Glutamatergic neuron (in vitro differentiated cells): ENCODE data around the gene FGFRL1. TPM values are rescaled to one million over a fixed set of nuclear protein-coding genes. Genes with fewer than 3 reads are reported as not detected.

Experiments used
- DNase-seq: peaks from one replicate; pipeline ENCODE4 v3.0.0; 2022
- H3K27ac Mint-ChIP-seq: one replicate; pipeline ENCODE4 v1.8.0; 2020; ENCODE audit warnings: mild to moderate bottlenecking, mixed read lengths, inconsistent platforms; ENCODE audit not compliant: unreplicated experiment
- H3K27me3 Mint-ChIP-seq: one replicate; pipeline ENCODE4 v1.8.0; 2020; ENCODE audit warnings: mild to moderate bottlenecking, moderate library complexity, mixed read lengths, inconsistent platforms; ENCODE audit not compliant: unreplicated experiment
- H3K36me3 Mint-ChIP-seq: one replicate; pipeline ENCODE4 v1.8.0; 2020; ENCODE audit warnings: mild to moderate bottlenecking, mixed read lengths, inconsistent platforms; ENCODE audit not compliant: unreplicated experiment
- H3K4me1 Mint-ChIP-seq: one replicate; pipeline ENCODE4 v1.8.0; 2020; ENCODE audit warnings: mild to moderate bottlenecking, low read depth, mixed read lengths, inconsistent platforms; ENCODE audit not compliant: unreplicated experiment
- H3K4me3 Mint-ChIP-seq: one replicate; pipeline ENCODE4 v1.8.0; 2020; ENCODE audit warnings: mild to moderate bottlenecking, mixed read lengths, inconsistent platforms; ENCODE audit not compliant: unreplicated experiment
- H3K9me3 Mint-ChIP-seq: one replicate; pipeline ENCODE4 v1.8.0; 2020; ENCODE audit warnings: mild to moderate bottlenecking, moderate library complexity, mixed read lengths, inconsistent platforms; ENCODE audit not compliant: unreplicated experiment
- total RNA-seq: library from RNA; stranded (reverse); fragmentation: NEBNext Ultra II Directional; extraction: Animal tissue kit (Norgen Biotek cat#: 25700); gene quantifications from one replicate; pipeline ENCODE4 v1.2.1, GENCODE V29; 2021; ENCODE audit not compliant: unreplicated experiment
- TF ChIP-seq, protein P1 (sequence below): fragments of 200-600 bp; sonication (generic); IDR thresholded peaks from one replicate; pipeline ENCODE4 v1.5.0; 2021; ENCODE audit not compliant: partially characterized antibody, unreplicated experiment

The FGFRL1 gene
- total RNA-seq, 1 donor from 2014 or later, result 20.9 TPM

DNA sequence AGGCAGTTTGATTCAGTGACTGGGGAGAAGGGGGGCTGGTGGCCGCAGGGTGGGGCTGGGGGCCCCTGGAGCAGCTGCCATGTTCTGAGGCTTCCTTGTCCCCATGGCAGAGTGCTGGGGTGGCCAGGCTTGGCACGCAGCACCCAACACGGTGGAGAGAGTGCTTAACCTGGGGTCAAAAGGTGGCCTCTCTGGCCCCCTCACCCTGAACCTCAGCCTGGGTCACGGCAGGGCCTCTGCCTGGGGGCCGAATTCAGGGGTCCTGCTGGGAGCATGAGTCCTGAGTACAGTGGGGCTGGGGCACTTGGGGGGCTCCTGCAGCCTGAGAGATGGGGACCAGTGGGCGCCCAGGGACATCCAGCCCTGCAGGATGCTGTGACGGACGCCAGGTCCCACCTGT lies 19.9 kb downstream of the FGFRL1 start:
- Mint-ChIP-seq H3K27ac (no peak overlapping the region), H3K4me1 (peaks cover 1% of the 10 kb centered on the region)

DNA sequence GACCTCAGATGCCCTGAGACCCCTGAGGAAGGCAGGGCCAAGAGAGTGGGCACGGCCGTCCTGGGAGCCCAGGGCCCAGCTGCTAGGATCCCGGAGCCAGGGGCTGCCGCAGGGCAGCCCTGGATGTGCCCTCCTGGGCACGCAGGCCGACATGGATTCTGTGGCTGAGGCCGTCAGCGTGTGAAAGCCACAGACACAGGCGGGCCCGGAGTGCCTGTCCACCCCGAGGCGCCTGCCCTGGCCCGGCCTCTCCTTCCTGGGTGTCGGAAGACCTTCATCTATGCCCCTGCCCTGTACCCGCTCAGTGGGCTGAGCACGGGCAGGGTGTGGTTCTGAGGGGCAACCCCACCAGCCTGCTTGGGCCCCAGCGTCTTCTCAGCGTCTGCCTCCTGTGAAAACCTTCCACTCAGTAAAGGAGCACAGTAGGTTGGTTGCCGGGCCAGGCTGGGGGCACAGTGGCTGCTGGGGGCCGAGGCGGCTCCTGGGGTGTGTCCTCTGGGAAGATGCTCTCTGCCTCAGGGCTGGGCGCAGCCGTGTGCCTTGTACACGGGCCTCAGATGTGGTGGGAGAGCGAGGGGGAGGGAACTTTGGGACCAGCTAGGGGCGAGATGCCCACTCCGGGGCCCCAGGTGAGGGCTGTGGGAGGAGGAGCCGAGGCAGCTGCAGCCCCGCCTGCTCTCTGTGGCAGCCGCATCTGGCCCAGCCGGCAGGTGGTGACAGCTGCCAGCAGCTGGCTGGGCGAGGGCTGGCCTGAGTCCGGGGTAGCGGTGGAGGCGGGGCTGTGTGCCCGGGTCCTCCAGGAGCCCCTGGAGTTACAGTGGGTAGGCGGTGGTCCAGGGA lies 20.8 kb downstream of the FGFRL1 start:
- H3K36me3 Mint-ChIP-seq, result no peaks in the 10 kb centered on the region
- peaks cover 1% of the 10 kb centered on the region for H3K4me1 Mint-ChIP-seq
- TF ChIP-seq, protein P1, sequence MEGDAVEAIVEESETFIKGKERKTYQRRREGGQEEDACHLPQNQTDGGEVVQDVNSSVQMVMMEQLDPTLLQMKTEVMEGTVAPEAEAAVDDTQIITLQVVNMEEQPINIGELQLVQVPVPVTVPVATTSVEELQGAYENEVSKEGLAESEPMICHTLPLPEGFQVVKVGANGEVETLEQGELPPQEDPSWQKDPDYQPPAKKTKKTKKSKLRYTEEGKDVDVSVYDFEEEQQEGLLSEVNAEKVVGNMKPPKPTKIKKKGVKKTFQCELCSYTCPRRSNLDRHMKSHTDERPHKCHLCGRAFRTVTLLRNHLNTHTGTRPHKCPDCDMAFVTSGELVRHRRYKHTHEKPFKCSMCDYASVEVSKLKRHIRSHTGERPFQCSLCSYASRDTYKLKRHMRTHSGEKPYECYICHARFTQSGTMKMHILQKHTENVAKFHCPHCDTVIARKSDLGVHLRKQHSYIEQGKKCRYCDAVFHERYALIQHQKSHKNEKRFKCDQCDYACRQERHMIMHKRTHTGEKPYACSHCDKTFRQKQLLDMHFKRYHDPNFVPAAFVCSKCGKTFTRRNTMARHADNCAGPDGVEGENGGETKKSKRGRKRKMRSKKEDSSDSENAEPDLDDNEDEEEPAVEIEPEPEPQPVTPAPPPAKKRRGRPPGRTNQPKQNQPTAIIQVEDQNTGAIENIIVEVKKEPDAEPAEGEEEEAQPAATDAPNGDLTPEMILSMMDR, result no peak
- no peak overlapping the region for H3K4me3 Mint-ChIP-seq
- no peak overlapping the region for H3K27ac Mint-ChIP-seq
- H3K27me3 Mint-ChIP-seq, result peaks cover 2% of the 10 kb centered on the region
- DNase-seq, result no peak
- H3K9me3 Mint-ChIP-seq, result peaks cover 2% of the 10 kb centered on the region

More for the DNA sequence above, 19.9 kb downstream of the FGFRL1 start:
- no peak overlapping the region for H3K4me3 Mint-ChIP-seq
- DNase-seq, result no peak
- H3K36me3 Mint-ChIP-seq, result no peaks in the 10 kb centered on the region
- H3K27me3 Mint-ChIP-seq, result peaks cover 5% of the 10 kb centered on the region
- TF ChIP-seq, protein P1, result no peak
- peaks cover 2% of the 10 kb centered on the region for H3K9me3 Mint-ChIP-seq

DNA sequence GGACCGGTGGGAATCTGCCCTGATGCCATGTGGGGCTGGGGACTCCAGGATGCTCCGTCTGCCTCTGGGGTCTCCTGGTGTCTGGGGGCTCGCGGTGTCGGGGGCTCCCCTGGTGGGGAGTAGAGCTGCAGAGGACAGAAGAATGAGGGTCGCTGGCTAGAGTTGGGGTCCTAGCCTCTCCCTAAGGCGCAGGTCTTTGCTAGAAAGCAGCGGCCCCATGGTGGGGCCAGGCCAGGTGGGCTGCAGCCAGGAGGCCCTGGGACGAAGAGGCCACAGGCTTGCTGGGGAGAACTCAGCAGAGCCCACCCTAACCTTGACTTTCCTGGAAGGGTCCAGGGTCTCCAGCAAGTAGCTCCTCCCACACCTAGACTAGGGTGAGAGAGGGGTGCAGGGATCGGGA lies 21.4 kb downstream of the FGFRL1 start:
- no peaks in the 10 kb centered on the region for H3K4me1 Mint-ChIP-seq
- no peak overlapping the region for H3K4me3 Mint-ChIP-seq
- no peaks in the 10 kb centered on the region for H3K36me3 Mint-ChIP-seq
- H3K27ac Mint-ChIP-seq, result no peak overlapping the region
- peaks cover 2% of the 10 kb centered on the region for H3K9me3 Mint-ChIP-seq
- no peak for DNase-seq
- peaks cover 2% of the 10 kb centered on the region for H3K27me3 Mint-ChIP-seq
- TF ChIP-seq, protein P1, result no peak

DNA sequence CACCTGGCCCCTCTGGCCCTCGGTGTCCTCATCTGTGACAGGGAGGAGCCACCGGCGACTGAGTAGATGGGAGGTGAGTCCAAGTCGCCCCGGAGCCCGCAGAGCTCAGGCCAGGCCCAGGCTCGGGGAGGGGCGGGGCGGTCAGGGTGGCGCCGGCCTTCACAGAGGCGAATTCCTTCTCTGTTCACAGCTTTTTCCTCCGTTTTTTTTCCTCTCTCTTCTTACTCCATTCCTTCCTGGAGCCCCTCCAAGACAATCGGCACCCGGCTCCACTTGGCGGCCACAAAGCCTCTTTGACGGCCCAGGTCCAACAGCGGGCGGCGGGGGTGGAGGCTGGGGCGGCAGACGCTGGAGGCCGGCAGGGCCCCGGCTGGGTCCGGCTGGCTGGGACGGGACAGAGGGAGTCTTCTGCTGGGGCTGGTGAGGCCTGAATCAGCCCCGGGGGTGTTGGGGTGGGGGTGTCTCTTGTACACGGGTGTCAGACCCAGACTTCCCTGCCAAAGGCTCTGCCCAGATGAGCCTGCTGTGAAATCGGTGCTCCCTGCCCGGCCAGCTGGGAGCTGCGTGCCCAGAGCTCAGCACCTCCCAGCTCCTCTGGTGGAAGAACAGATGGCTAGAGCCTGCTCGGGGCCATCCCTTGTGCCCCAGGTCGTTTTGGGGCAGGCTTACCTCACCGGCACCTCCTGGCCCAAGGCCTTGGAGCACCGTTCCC lies 22.6 kb downstream of the FGFRL1 start:
- H3K27ac Mint-ChIP-seq, result peak overlapping the region; percentile 48

More for the DNA sequence above, 22.6 kb downstream of the FGFRL1 start:
- TF ChIP-seq, protein P1, result no peak
- no peak for DNase-seq
- Mint-ChIP-seq H3K4me3 (no peak overlapping the region), H3K9me3 (peaks cover 2% of the 10 kb centered on the region), H3K27me3 (peaks cover 2% of the 10 kb centered on the region), H3K36me3 (no peaks in the 10 kb centered on the region), H3K4me1 (no peaks in the 10 kb centered on the region)
